Measurements from ENCODE around the gene CYP1A2. TPM values are rescaled to one million over a fixed set of nuclear protein-coding genes. Genes with fewer than 3 reads are reported as not detected.

The CYP1A2 gene
- total and polyA plus RNA-seq, 9 of the 15 experiments (the other 6 are each of a cell fraction or from before 2014, with no cell fraction given), result not detected

- no peak for TF ChIP-seq KLF6 (CRISPR knock-in tag; IDR thresholded peaks at IDR 0.05; ENCODE audit: borderline replicate concordance)
- no peak for TF ChIP-seq GTF2F1 (IDR thresholded peaks at IDR 0.05; ENCODE audit: low read depth, low read length)
- TF ChIP-seq ZNF764 (CRISPR knock-in tag; IDR thresholded peaks at IDR 0.05; ENCODE audit: low read depth), result no peak
- TF ChIP-seq TARDBP (IDR thresholded peaks at IDR 0.05), result no peak
- no peak for TF ChIP-seq HMGXB4 (CRISPR knock-in tag; IDR thresholded peaks at IDR 0.05)
- no peak for TF ChIP-seq HBP1 (CRISPR knock-in tag; IDR thresholded peaks at IDR 0.05)
- no peak for TF ChIP-seq THRAP3 (IDR thresholded peaks at IDR 0.05; ENCODE audit: borderline replicate concordance)
- no peak for TF ChIP-seq TCF3 (CRISPR knock-in tag; IDR thresholded peaks at IDR 0.05)
These were observed 21.9 kb upstream of the CYP1A2 start (continued) for GRCh38 chr15:74726774-74727164.

GRCh38 chr15:74727727-74728126 is 20.9 kb upstream of the CYP1A2 start:
- in situ Hi-C loops (cut with MboI), result no loop called here
- FAIRE-seq (no peak), ATAC-seq (no peak), DNase-seq (ENCODE audit: extremely low read depth in 1 of 4, low spot score in 3 of 4) (no peak)
- WGBS (ENCODE audit: insufficient coverage, low coverage, missing lambda C conversion rate), result 17% methylated on average over 7 of the region's 7 CpGs
- intact Hi-C loops (cut with micrococcal nuclease), result no loop called here
- H3K9ac ChIP-seq (ENCODE audit: insufficient read depth in 1 of 2, low read depth in 2 of 2, low read length in 2 of 2), result no peak overlapping the region
- H3K4me1 ChIP-seq (replicated peaks in 1 of 2; ENCODE audit: control insufficient read depth in 2 of 2, insufficient read depth in 2 of 2, low read length in 2 of 2), result peaks cover 5 to 16% of the 10 kb centered on the region in 2 experiments; a peak in 2 of 5 replicates
- CTCF ChIA-PET (ENCODE audit: low intra/inter-chr PET ratio), result no interaction called here
- no TSS peak for BruUV-seq (replicated peaks)
- no peaks in the 10 kb centered on the region for H3K9me1 ChIP-seq (ENCODE audit: control insufficient read depth, insufficient read depth, low read length)
- no peak overlapping the region for H2AFZ ChIP-seq (ENCODE audit: low read depth, low read length)
- H4K20me1 ChIP-seq (replicated peaks; ENCODE audit: control insufficient read depth, insufficient read depth, low read length), result no peaks in the 10 kb centered on the region
- no peak overlapping the region for H3K4me3 ChIP-seq
- H3K27me3 ChIP-seq (ENCODE audit: control insufficient read depth in 2 of 2, insufficient read depth in 2 of 2, low read length in 2 of 2), result peaks cover 38 to 67% of the 10 kb centered on the region in 2 experiments
- POLR2A ChIA-PET, result no interaction called here
- no peaks in the 10 kb centered on the region for H3K9me3 ChIP-seq (replicated peaks; ENCODE audit: control insufficient read depth, insufficient read depth, low read depth, low read length)
- no peaks in the 10 kb centered on the region for H3K36me3 ChIP-seq (ENCODE audit: control insufficient read depth, insufficient read depth, low read length)
- no peak overlapping the region for H3K4me2 ChIP-seq (ENCODE audit: insufficient read depth, low read length)
- H3K79me2 ChIP-seq (ENCODE audit: control insufficient read depth, insufficient read depth, low read length), result no peaks in the 10 kb centered on the region
- H3K27ac ChIP-seq (ENCODE audit: extremely low read depth, low read depth, low read length), result no peak overlapping the region
- no peak for TF ChIP-seq ZHX1 (conservative IDR thresholded peaks at IDR 0.05; ENCODE audit: low read length)
- no peak for TF ChIP-seq RREB1 (CRISPR knock-in tag; IDR thresholded peaks at IDR 0.05)

Data from K562 (cell line).